ENCODE data around the gene LPP.

- TF ChIP-seq REST (IDR thresholded peaks at IDR 0.05; ENCODE audit: insufficient replicate concordance, low read depth) = no peak
- no peak for TF ChIP-seq CTCF (IDR thresholded peaks at IDR 0.05; ENCODE audit: insufficient read depth, low read length)
- TF ChIP-seq POLR2AphosphoS5 (IDR thresholded peaks at IDR 0.05; ENCODE audit: low read depth) = no peak
- TF ChIP-seq GABPA (IDR thresholded peaks at IDR 0.05; ENCODE audit: low read depth) = no peak
- no peak for TF ChIP-seq SPI1 (IDR thresholded peaks at IDR 0.05; ENCODE audit: borderline replicate concordance, low read depth)
These were observed 206.5 kb downstream of the LPP start for GRCh38 chr3:188360364-188360881.
